ENCODE results near the gene MED27. TPM values are rescaled to one million over a fixed set of nuclear protein-coding genes. Genes with fewer than 3 reads are reported as not detected.

Gene MED27
- total RNA-seq, 3 donors from 2014 or later, result 14.4 to 20.3 (median 15.8) TPM

DNA sequence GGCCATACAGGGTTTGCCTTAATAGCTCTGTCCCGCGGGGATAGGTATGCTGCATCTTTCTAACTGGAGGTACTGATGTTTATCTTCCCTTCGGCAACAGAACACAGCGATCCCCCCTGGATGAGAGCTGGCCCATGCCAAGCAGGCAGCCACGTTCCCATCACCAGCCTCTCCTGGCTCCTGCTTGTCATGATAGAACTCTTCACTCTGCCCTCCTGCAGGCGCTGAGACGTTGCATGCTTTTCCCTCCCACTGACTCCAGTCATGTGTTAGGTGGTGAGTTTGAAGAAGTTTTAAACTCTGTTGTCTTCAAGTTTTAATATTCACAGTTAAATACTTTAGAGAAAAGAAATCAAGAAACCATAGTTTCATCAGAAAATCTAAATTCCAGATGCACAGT is 60.0 kb downstream of the MED27 start:
- intact Hi-C loops (cut with DNase I; ENCODE audit: low total_unique reads), result loop anchor here (2.0 kb wide), 1 partner anchor 69 kb away; no protein-coding TSS in a partner anchor
- H3K4me1 ChIP-seq, result peaks cover 0 to 9% of the 10 kb centered on the region in 2 donors
- no peak overlapping the region for H3K27ac ChIP-seq
- no peaks in the 10 kb centered on the region for H3K27me3 ChIP-seq
- TF ChIP-seq POLR2AphosphoS5 (IDR thresholded peaks at IDR 0.05) (no peak), POLR2A (IDR thresholded peaks at IDR 0.05) (no peak)
- TF ChIP-seq, protein P1, sequence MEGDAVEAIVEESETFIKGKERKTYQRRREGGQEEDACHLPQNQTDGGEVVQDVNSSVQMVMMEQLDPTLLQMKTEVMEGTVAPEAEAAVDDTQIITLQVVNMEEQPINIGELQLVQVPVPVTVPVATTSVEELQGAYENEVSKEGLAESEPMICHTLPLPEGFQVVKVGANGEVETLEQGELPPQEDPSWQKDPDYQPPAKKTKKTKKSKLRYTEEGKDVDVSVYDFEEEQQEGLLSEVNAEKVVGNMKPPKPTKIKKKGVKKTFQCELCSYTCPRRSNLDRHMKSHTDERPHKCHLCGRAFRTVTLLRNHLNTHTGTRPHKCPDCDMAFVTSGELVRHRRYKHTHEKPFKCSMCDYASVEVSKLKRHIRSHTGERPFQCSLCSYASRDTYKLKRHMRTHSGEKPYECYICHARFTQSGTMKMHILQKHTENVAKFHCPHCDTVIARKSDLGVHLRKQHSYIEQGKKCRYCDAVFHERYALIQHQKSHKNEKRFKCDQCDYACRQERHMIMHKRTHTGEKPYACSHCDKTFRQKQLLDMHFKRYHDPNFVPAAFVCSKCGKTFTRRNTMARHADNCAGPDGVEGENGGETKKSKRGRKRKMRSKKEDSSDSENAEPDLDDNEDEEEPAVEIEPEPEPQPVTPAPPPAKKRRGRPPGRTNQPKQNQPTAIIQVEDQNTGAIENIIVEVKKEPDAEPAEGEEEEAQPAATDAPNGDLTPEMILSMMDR (IDR thresholded peaks at IDR 0.05), result no peak
- no peak for DNase-seq (ENCODE audit: low spot score in 2 of 2)
- H3K4me3 ChIP-seq, result no peak overlapping the region
- H3K9me3 ChIP-seq, result no peaks in the 10 kb centered on the region
- no peaks in the 10 kb centered on the region for H3K36me3 ChIP-seq

DNA sequence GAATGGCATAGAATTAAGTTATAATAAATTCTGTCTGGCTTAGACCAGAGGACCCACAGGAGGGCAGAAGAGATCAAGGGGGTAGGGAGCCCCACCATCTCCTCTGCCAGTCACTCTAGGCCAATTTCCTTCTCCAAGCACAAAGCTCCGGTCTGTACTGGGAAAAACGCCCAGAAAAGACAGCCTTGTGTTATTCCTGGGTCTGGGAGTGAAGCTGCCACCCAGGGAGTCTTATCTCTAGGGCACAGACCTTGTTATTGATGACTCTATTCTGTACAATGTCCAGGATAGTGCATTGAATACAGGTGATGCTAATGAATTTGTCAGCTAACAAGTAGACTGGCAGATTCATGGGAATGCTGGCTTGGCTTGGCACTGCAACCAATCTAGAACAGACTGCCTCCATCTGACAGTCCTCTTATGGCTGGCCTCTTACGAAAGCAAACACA is 60.7 kb downstream of the MED27 start:
- TF ChIP-seq, protein P1 (IDR thresholded peaks at IDR 0.05), result no peak
- TF ChIP-seq POLR2A (IDR thresholded peaks at IDR 0.05) (no peak), POLR2AphosphoS5 (IDR thresholded peaks at IDR 0.05) (no peak)
- no peaks in the 10 kb centered on the region for H3K9me3 ChIP-seq
- H3K4me1 ChIP-seq, result peaks cover 0 to 9% of the 10 kb centered on the region in 2 donors
- no peak for DNase-seq (ENCODE audit: low spot score in 2 of 2)
- no peak overlapping the region for H3K27ac ChIP-seq
- intact Hi-C loops (cut with DNase I; ENCODE audit: low total_unique reads), result loop anchor here (2.0 kb wide), 1 partner anchor 70 kb away; no protein-coding TSS in a partner anchor
- no peaks in the 10 kb centered on the region for H3K36me3 ChIP-seq
- H3K27me3 ChIP-seq, result no peaks in the 10 kb centered on the region
- no peak overlapping the region for H3K4me3 ChIP-seq

DNA sequence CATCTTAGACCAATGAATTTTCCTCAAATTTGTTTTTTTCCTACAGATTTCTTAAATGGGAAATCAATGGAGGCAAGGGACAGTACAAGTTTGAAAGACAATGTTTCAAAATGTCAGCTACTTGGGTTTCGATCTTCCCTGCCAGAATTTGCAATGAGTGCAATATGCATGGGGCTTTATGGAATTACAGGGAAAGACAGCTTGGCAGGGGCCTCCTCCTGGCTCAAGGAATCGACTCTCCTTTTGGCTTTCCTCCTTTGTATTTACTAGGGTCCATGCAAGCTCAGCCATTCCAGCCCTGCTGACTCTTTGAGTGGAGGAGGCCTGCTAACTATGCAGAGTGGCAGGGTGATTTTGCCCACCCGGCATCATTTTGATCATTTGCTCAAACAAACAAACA is 63.2 kb downstream of the MED27 start:
- no peak overlapping the region for H3K27ac ChIP-seq
- H3K36me3 ChIP-seq, result no peaks in the 10 kb centered on the region
- no peak for DNase-seq (ENCODE audit: low spot score in 2 of 2)
- TF ChIP-seq POLR2AphosphoS5 (IDR thresholded peaks at IDR 0.05), result no peak
- no peak for TF ChIP-seq POLR2A (IDR thresholded peaks at IDR 0.05)
- TF ChIP-seq, protein P1 (IDR thresholded peaks at IDR 0.05), result no peak
- no peak overlapping the region for H3K4me3 ChIP-seq
- peaks cover 0 to 9% of the 10 kb centered on the region in 2 donors for H3K4me1 ChIP-seq
- no peaks in the 10 kb centered on the region for H3K27me3 ChIP-seq
- intact Hi-C loops (cut with DNase I; ENCODE audit: low total_unique reads), result no loop called here
- H3K9me3 ChIP-seq, result no peaks in the 10 kb centered on the region

DNA sequence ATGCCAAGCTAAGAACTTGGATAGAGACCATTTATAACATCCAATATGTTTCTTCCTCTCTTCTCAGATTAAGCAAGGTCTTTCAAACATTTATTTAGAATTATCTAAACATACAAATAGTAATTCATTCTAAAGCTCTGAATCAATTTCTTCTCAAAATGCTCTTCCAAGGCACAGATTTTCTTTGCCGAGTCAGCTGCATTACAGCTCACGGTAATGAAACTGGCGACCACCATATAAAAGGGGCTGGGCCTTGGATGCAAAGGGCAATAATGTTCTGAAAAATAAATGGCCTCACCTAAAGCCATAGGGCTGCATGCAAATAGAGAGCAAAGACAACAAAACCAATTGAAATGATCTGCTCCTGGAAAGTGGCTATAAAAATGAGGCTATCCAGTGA is 63.8 kb downstream of the MED27 start:
- Histone ChIP-seq H3K9me3 (no peaks in the 10 kb centered on the region), H3K4me3 (no peak overlapping the region), H3K36me3 (no peaks in the 10 kb centered on the region), H3K27me3 (no peaks in the 10 kb centered on the region), H3K4me1 (peaks cover 0 to 7% of the 10 kb centered on the region in 2 donors), H3K27ac (no peak overlapping the region)
- intact Hi-C loops (cut with DNase I; ENCODE audit: low total_unique reads), result no loop called here
- TF ChIP-seq POLR2A (IDR thresholded peaks at IDR 0.05) (no peak), POLR2AphosphoS5 (IDR thresholded peaks at IDR 0.05) (no peak)
- no peak for DNase-seq (ENCODE audit: low spot score in 2 of 2)

DNA sequence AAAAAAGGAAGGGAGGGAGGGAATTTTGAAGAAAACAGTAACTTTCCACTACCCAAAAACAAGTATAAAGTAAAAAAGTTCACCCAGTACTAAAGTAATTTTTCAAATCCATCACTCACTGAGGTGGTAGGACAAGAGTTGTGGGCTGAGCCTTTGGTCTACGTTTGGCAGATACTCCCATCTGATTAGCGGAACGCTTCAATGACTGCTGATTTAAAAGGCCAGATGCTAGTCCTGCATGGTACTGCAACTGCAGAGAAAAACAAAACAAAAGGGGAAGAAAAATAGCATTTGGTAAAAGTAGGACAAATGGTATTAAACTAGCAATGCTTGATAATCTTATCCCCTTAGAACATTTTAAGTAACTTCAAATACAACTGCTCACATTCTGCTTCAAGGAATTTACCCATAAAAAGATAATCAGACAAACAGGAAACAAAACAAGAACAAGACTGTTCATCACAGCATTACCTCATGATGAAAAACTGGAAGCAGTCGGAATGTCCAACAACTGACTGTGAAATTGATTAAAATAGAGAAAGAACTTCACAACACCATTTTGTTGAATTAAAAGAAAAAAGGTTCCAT is 65.4 kb downstream of the MED27 start:
- Histone ChIP-seq H3K27me3 (no peaks in the 10 kb centered on the region), H3K9me3 (no peaks in the 10 kb centered on the region), H3K4me3 (no peak overlapping the region), H3K4me1 (no peaks in the 10 kb centered on the region), H3K36me3 (no peaks in the 10 kb centered on the region), H3K27ac (no peak overlapping the region)
- no peak for DNase-seq (ENCODE audit: low spot score in 2 of 2)
- TF ChIP-seq POLR2A (IDR thresholded peaks at IDR 0.05) (no peak), POLR2AphosphoS5 (IDR thresholded peaks at IDR 0.05) (no peak)
- TF ChIP-seq, protein P1 (IDR thresholded peaks at IDR 0.05), result no peak
- intact Hi-C loops (cut with DNase I; ENCODE audit: low total_unique reads), result no loop called here
